Activated gamma-delta T cell treated with Interleukin-2 at 50 U/mL for 16 hours (primary cell): ENCODE measurements around the gene TMEM254.
"Not testable (repeated sequence)": the region's sequence is repeated elsewhere in the genome, so short reads cannot be mapped to it uniquely, and the experiment has no call there.

Experiments
- DNase-seq: peaks from one replicate; pipeline ENCODE4 v3.0.0-alpha.2; 2020

The TMEM254 gene

GRCh38 chr10:80077869-80078447, 507 bp upstream of the TMEM254 start:
- DNase-seq, result no peak

GRCh38 chr10:80079312-80079719, 851 bp downstream of the TMEM254 start:
- no peak for DNase-seq

- DNase-seq, result no peak
These were observed 2.6 kb downstream of the TMEM254 start for GRCh38 chr10:80081026-80081425.

DNA sequence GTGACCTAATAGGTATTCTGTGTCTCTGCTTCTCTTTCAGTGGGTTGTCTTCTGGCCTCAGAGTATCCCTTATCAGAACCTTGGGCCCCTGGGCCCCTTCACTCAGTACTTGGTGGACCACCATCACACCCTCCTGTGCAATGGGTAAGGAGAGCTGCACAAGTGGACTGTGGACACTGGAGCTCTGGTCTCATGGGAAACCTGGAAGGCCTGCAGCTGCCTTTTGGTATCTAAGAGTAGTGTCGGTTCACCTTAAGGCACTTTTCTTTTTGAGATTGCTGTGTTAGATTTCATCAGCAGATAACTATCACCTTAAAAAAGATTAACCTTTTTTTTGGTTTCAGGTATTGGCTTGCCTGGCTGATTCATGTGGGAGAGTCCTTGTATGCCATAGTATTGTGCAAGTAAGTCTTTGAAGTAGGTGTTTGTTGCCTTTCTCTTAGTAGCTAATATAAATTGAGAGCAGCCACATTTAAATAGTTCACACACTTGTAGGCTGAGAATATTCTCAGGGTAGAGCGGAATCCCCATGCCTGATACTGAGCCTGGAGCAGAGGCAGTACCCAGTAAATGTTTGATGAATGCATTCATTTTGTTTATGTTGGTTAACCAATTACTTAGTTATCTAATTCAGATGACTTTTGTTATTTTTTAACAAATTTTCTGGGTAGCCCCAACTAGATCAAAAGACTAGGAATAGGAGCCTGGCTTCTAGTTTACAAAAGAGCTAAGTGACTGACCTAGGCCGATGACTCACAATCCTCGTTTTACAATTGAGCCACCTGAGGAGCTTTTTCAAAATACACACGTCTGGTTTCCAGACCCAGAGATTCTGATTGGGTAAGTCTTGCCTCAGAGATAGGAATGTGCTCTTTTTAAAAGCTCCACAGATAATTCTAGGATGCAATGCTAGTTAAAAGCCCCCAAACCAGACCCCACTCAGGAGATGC, 3.6 kb downstream of the TMEM254 start:
- DNase-seq, result no peak

DNA sequence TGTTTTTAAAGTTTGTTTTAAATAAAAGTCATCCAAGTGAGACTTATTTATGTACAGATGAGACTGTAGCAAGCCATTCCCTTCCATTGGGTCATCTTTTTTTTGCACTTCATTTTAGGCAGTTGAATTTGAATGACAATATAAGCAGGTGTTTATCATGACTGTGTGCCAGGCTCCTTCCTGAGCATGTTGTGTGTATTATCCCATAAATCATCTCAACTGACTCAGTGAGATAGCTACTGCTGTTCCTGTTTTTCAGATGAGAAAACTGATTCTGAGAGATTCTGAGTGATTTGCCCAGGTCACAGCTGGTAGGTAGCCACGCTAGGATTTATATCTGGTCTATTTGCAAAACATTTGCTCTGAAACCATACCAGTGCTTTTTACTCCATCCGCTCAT, 11.7 kb downstream of the TMEM254 start:
- DNase-seq, result no peak

DNA sequence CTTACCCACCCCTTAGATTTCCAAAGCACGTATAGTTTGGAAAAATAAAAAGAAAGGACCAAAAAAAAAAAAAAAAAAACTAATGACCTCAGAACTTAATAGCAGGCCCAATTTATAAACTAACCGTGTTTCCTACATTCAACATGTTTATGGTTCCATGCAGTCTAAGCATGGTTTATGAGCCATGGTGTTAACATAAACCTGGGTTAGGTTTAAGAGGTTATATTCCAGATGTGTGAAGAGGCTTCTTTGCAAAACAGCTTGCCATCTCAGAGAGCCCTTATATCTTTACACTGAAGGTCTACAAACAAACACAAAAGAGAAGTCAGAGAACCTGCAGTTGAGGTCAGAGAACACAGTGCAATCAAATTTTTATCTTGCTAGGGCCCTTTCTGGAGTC, 15.8 kb downstream of the TMEM254 start:
- DNase-seq, result no peak

DNA sequence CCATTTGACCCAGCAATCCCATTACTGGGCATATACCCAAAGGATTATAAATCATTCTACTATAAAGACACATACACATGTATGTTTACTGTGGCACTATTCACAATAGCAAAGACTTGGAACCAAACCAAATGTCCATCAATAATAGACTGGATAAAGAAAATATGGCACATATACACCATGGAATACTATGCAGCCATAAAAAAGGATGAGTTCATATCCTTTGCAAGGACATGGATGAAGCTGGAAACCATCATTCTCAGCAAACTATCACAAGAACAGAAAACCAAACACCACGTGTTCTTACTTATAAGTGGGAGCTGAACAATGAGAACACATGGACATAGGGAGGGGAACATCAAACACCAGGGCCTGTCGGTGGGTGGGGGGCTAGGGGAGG, 19.8 kb downstream of the TMEM254 start:
- not testable (repeated sequence) for DNase-seq

DNA sequence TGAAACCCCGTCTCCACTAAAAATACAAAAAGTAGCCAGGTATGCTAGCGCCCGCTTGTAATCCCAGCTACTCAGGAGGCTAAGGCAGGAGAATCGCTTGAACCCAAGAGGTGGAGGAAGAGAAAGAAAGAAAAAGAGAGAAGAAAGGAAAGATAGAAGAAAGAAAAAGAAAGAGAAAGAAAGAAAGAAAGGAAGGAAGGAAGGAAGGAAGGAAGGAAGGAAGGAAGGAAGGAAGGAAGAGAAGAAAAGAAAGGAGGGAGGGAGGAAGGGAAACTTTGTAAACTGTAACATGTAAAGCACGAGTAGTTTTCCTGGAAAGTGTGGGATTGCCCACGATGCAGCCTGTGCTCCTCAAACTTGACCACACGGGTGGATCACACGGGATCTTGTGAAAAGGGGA, 20.8 kb downstream of the TMEM254 start:
- DNase-seq, result not testable (repeated sequence)

- DNase-seq, result no peak
These were observed 21.7 kb downstream of the TMEM254 start for GRCh38 chr10:80100116-80100515.

GRCh38 chr10:80100861-80101695, 22.6 kb downstream of the TMEM254 start:
- no peak for DNase-seq

- no peak for DNase-seq
These were observed 25.8 kb downstream of the TMEM254 start for GRCh38 chr10:80104066-80104926.

DNA sequence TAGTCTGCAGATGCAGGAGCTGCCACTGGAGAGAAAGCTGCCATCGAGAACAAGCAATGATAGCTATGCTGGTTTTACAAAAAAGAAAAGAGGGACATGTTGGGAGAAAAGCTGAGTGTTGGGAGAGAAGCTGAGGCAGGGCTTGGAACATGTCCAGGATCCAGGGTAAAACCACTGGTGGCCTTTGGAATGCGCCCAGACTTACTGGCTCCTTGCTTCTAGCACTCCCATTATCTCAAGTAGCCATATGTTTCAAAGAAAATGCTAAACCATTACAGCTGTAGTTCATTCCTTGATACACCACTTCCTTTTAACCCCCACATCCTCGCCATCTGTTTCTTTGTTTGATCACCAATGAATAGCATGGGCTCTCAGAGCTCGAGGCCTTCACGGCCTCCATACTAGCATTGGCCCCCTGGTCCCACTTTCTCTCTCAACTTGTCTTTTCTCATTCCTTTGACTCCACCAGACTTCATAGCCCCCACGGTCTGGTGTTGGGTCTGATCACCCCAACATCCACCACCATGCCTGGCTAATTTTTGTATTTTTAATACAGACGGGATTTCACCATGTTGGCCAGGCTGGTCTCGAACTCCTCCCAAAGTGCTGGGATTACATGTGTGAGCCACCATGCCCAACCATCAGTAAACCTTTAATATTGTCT, 30.2 kb downstream of the TMEM254 start:
- no peak for DNase-seq

DNA sequence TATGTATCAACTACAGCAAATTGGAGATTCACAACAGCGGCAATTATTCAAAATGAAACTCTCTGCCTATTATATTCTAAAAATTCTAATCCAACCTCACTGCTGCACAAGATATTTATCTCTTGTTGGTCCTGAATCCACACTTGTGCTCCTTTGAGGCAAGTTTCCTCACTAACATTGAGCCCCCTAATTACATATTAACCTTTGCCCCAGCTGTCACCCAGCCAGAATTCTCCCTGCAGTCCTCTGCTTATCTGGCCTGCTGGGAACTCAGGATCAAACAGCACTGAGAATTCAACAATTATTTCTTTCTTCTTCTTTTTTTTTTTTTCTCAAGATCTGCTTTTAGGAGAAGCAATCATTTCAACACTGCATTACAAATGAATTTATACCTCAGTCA, 32.5 kb downstream of the TMEM254 start:
- no peak for DNase-seq

DNA sequence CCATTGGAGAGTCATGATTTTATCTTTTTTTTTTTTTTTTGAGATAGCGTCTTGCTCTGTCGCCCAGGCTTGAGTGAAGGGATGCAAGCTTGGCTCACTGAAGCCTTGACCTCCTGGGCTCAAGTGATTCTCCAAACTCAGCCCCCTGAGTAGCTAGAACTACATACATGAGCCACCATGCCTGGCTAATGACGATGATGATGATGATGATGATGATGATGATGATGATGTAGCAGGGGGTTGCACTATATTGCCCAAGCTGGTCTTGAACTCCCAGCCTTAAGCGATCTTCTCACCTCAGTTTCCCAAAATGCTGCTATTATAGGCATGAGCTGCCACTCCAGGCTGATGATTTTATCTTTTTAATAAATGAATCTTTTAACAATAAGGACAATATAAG, 40.2 kb downstream of the TMEM254 start:
- no peak for DNase-seq

- no peak for DNase-seq
These were observed 43.7 kb downstream of the TMEM254 start for GRCh38 chr10:80122110-80122710.

DNA sequence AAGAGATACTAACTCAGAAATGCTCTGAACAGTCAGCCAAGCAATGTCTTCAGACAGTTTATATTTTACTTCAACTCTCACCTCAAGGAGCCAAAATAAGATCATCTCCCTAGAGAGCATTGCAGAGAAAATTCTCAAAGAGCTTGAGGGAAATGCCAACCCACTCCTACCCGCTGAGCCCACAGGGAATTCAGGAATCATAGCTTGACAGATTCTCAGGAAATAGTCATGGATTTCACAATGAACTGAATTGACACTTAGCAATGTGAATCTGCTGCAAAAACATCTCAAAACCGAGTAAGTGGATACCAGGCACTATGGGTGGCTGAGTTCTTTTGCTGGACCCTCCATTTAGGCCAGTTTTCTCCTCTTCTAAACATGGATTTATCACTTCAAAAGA, 44.3 kb downstream of the TMEM254 start:
- DNase-seq, result no peak

- no peak for DNase-seq
These were observed 48.4 kb downstream of the TMEM254 start for GRCh38 chr10:80126876-80127275.

- no peak for DNase-seq
These were observed 53.0 kb downstream of the TMEM254 start for GRCh38 chr10:80131499-80131901.

GRCh38 chr10:80132299-80133139, 54.1 kb downstream of the TMEM254 start, which contains the start of gene PLAC9:
Gene PLAC9, plus strand, starts transcription at chr10:80132730. Its CDS starts 33 bp downstream, at chr10:80132763.
- DNase-seq, result no peak

DNA sequence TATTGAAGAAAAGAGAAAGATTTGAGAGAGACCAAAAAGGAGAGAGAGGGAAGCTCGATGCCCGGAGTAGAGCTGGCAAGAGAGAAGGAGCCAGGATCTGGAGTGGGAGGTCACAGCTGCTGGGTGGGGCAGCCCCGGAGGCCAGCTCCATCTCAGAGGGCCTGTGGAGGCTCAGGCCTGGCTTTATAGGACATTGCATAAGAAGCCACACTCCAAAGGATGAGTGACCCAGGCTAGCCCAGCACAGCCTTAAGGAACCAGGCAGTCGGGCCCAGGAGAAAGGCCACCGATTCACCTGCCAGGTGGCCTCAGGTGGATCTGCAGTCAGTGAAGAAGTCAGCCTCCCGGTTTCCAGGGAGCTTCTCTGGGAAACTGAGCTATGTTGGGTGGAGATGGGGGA, 54.7 kb downstream of the TMEM254 start:
- no peak for DNase-seq
